ENCODE results near the gene LNX1. TPM values are rescaled to one million over a fixed set of nuclear protein-coding genes. Genes with fewer than 3 reads are reported as not detected.

The LNX1 gene
- total and polyA plus RNA-seq, 2 donors (not counting 3 experiments of a cell fraction or from before 2014, with no cell fraction given): 0.72 to 1.3 TPM

- H3K27me3 ChIP-seq (ENCODE audit: control insufficient read depth in 2 of 2, insufficient read depth in 2 of 2, low read length in 2 of 2): peaks cover 10 to 13% of the 10 kb centered on the region in 2 experiments
- no peaks in the 10 kb centered on the region for H3K9me3 ChIP-seq (replicated peaks; ENCODE audit: control insufficient read depth, insufficient read depth, low read length)
- no peaks in the 10 kb centered on the region for H4K20me1 ChIP-seq (replicated peaks; ENCODE audit: control insufficient read depth, extremely low read depth, insufficient read depth, low read length)
- no peaks in the 10 kb centered on the region for H3K79me2 ChIP-seq (ENCODE audit: control insufficient read depth, insufficient read depth, low read length)
- no peaks in the 10 kb centered on the region for H3K36me3 ChIP-seq (ENCODE audit: control insufficient read depth in 2 of 2, extremely low read depth in 1 of 2, insufficient read depth in 2 of 2, low read length in 2 of 2)
- POLR2A ChIA-PET: no interaction called here
- H3K4me2 ChIP-seq (ENCODE audit: insufficient read depth, low read length): no peak overlapping the region
- no peak for FAIRE-seq
- H3K4me1 ChIP-seq (ENCODE audit: control insufficient read depth, extremely low read depth, insufficient read depth, low read length): no peaks in the 10 kb centered on the region
- intact Hi-C loops (cut with micrococcal nuclease): no loop called here
- no peak overlapping the region for H3K9ac ChIP-seq (replicated peaks; ENCODE audit: extremely low read depth, insufficient read depth, low read length)
- dilution Hi-C loops (cut with MboI; ENCODE audit: extremely low pct_ligation_motif_present, low sequenced_read_pairs): no loop called here
- no peak overlapping the region for H3K4me3 ChIP-seq (replicated peaks in 1 of 3; ENCODE audit: insufficient read depth in 1 of 3, low read depth in 1 of 3, low read length in 3 of 3)
- TF ChIP-seq, protein P1, sequence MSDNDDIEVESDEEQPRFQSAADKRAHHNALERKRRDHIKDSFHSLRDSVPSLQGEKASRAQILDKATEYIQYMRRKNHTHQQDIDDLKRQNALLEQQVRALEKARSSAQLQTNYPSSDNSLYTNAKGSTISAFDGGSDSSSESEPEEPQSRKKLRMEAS (IDR thresholded peaks at IDR 0.05; ENCODE audit: insufficient read depth, insufficient read length): no peak
- TF ChIP-seq JUN (IDR thresholded peaks at IDR 0.05; ENCODE audit: borderline replicate concordance, insufficient read depth, insufficient read length, low read depth): no peak
- no peak for TF ChIP-seq MYC (IDR thresholded peaks at IDR 0.05; ENCODE audit: low read depth, low read length)
- no peak for TF ChIP-seq FOS (IDR thresholded peaks at IDR 0.05; ENCODE audit: borderline replicate concordance, insufficient read depth, low read length)
- no peak for TF ChIP-seq POLR2AphosphoS5 (IDR thresholded peaks at IDR 0.05; ENCODE audit: insufficient read depth, low read depth, low read length)
- no peak for TF ChIP-seq POLR2A (IDR thresholded peaks at IDR 0.05; ENCODE audit: low read depth, low read length)
- no peak for TF ChIP-seq EZH2 (IDR thresholded peaks at IDR 0.05; ENCODE audit: borderline replicate concordance, low read depth, low read length, severe bottlenecking)
- TF ChIP-seq GATA2 (IDR thresholded peaks at IDR 0.05; ENCODE audit: insufficient read depth, insufficient read length, low read depth, low read length): no peak
- TF ChIP-seq, protein P2, sequence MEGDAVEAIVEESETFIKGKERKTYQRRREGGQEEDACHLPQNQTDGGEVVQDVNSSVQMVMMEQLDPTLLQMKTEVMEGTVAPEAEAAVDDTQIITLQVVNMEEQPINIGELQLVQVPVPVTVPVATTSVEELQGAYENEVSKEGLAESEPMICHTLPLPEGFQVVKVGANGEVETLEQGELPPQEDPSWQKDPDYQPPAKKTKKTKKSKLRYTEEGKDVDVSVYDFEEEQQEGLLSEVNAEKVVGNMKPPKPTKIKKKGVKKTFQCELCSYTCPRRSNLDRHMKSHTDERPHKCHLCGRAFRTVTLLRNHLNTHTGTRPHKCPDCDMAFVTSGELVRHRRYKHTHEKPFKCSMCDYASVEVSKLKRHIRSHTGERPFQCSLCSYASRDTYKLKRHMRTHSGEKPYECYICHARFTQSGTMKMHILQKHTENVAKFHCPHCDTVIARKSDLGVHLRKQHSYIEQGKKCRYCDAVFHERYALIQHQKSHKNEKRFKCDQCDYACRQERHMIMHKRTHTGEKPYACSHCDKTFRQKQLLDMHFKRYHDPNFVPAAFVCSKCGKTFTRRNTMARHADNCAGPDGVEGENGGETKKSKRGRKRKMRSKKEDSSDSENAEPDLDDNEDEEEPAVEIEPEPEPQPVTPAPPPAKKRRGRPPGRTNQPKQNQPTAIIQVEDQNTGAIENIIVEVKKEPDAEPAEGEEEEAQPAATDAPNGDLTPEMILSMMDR (IDR thresholded peaks at IDR 0.05; ENCODE audit: extremely low read depth in 1 of 2, insufficient read depth in 1 of 2, low read depth in 1 of 2, low read length in 2 of 2): no peak
- no peaks in the 10 kb centered on the region for H3K9me1 ChIP-seq (replicated peaks; ENCODE audit: control insufficient read depth, extremely low read depth, insufficient read depth, low read length)
- H3K27ac ChIP-seq (ENCODE audit: insufficient read depth, low read depth, low read length): no peak overlapping the region
- no peak overlapping the region for H2AFZ ChIP-seq (ENCODE audit: low read depth, low read length)
- BruUV-seq (replicated peaks): no TSS peak
- CTCF ChIA-PET: interaction anchor here (2.8 kb wide), 1 partner anchor 89 kb away, joined by 7 read pairs; no protein-coding TSS in a partner anchor
- DNase-seq (ENCODE audit: low read depth, low spot score): no peak
Observed at GRCh38 chr4:53512608-53513007, 78.7 kb downstream of the LNX1 start.

Measured in endothelial cell of umbilical vein (primary cell).